ENCODE results near the gene PRDX2.
"Not testable (repeated sequence)": the region's sequence is repeated elsewhere in the genome, so short reads cannot be mapped to it uniquely, and the experiment has no call there.

Gene PRDX2

DNA sequence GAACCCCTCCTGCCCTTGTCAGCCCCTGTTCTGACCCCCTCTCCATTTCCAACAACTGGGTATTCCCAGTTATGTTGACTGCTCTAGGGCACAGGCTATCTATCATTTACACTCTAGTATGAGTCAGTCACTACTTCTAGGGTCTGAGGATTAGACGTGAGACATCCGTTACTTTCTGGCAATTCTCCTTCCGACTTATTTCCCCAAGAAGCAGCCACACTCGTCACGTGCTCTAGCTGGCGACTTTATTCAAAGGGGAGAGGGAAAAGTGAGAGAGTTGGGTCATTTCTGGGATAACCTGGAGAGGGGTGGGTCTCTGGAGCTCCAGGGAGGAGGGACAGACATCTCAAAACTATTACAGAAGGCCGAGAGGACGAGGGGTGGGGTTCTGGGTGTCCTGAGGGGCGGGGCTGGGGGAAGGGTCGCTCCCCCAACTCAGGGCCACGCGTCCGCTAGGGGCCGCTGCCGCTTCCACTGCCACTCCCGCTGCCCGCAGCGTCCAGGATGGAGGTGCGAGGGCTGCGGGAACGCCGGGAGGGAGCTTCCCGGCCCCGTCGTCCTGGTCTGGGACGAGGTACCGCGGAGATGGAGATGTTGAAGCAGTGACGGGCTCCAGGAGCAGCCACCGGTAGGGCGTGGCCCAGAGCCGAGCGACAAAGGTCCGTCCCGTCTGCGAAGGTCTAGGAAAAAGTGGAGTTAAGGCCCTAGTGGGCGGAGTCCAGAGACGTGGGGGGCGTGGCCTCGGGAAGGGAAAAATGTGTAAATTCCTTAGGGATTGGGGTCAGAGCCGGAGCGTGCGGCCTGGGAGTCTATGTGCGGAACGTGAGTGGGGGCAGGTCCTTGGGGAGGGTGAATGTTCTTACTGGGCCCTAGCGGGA, 23.9 kb upstream of the PRDX2 start:
- no peak for DNase-seq

DNA sequence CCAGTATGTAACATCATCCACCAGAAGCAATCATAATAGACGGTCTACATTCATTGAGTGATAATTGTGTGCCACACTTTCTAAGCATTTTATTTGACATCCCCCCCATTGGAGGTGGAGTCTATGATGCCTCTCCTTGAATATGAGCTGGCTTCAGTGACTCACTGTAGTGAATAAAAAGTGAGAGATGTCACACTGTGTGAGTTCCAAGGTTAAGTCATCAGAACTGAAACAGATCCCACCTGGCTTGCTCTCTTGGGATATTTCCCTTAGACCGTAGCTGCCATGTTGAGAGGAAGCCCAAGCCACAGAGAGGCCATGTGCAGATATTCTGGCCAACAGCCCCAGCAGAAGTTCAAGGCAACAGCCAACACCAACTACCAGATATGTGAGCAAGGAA, 20.2 kb upstream of the PRDX2 start:
- no peak for DNase-seq

DNA sequence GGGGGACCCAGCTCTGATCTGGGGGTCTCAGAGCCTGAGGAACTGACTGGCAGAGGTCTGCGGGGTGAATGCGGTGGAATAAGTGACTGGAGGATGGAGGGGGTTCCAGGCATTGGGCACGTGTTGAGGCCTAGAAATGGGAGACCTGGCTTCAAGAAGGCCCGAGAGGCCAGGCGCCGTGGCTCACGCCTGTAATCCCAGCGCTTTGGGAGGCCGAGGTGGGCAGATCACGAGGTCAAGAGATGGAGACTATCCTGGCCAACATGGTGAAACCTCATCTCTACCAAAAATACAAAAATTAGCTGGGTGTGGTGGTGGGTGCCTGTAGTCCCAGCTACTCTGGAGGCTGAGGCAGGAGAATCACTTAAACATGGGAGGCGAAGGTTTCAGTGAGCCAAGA, 16.2 kb upstream of the PRDX2 start:
- DNase-seq = not testable (repeated sequence)

DNA sequence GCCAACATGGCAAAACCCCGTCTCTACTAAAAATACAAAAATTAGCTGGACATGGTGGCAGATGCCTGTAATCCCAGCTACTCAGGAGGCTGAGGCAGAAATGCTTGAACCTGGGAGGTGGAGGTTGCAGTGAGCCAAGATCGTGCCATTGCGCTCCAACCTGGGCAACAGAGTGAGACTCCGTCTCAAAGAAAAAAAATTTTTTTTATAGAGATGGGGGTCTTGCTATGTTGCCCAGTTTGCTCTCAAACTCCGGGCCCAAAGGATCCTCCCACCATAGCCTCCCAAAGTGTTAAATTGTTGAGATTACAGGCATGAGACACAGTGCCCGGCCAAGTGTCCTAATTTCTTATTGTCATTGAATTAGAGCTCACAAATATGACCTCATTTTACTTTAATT, 15.6 kb upstream of the PRDX2 start:
- not testable (repeated sequence) for DNase-seq

DNA sequence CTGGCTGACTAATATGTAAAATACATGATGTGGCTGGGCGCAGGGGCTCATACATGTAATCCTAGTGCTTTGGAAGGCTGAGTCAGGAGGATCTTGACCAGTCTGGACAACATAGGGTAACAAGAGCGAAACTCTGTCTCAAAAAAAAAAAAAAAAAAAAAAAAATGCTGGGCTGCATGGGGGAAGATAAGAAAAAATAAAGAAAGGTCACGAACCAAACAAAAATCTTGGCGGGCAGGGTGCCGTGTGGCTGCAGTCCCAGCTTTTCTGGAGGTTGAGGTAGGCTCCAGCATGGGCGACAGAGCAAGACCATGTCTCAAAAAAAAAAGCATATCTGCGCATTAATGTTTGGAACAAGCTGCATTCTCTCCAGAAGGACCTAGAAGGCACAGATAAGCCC, 13.5 kb upstream of the PRDX2 start:
- DNase-seq = no peak

DNA sequence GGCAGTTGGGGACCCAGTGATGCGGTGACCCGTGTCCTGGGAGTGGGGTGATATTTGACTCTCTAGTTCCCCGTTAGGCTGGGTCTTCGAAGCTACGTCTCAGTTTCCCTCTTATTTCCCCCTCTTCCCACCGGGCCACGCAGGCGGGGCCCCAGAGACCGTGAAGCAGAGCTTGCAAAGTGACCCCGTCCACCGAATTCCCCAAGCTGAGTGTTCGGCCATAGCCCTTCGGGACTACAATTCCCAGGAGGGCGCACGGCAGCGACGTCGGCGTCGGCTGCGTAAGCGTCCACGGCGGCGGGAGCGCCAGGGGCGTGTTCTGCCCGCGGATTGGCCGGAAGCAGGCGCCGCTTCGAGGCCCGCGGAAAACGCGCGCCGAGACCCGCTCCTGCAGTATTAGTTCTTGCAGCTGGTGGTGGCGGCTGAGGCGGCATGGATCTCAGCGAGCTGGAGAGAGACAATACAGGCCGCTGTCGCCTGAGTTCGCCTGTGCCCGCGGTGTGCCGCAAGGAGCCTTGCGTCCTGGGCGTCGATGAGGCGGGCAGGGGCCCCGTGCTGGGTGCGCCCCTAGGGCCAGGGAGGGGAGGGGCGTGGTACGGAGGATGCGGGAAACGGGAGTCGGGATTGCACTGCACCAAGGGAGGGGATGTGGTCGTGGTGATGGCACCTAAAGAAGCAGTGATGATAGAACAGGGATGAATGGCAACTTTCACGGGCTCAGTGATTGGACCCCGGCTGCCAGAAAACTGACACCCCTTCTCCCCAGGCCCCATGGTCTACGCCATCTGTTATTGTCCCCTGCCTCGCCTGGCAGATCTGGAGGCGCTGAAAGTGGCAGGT, 4.9 kb upstream of the PRDX2 start, which contains the start of gene RNASEH2A:
Gene RNASEH2A, plus strand, starts transcription at position 343 of the 840 bp plus-strand sequence. Its CDS starts 90 bp downstream, at position 433.
- DNase-seq = no peak

DNA sequence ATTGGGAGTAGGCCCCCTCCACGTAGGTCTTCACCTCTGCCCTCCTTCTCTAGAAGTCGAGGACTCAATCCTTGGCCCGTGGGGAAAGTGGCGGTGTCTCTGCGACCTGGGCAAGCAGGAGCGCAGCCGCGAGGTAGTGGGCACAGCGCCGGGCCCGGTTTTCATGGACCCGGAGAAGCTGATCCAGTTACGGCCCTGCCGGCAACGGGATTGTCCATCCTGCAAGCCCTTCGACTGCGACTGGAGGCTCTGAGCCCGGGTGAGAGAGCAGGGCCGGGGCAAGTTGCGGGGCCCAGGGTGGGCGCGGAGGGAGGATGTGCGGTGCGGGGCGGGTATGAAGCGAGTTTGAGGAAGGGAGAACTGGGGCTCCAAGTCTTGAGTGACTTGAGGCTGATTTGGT, 2.5 kb upstream of the PRDX2 start:
- no peak for DNase-seq

DNA sequence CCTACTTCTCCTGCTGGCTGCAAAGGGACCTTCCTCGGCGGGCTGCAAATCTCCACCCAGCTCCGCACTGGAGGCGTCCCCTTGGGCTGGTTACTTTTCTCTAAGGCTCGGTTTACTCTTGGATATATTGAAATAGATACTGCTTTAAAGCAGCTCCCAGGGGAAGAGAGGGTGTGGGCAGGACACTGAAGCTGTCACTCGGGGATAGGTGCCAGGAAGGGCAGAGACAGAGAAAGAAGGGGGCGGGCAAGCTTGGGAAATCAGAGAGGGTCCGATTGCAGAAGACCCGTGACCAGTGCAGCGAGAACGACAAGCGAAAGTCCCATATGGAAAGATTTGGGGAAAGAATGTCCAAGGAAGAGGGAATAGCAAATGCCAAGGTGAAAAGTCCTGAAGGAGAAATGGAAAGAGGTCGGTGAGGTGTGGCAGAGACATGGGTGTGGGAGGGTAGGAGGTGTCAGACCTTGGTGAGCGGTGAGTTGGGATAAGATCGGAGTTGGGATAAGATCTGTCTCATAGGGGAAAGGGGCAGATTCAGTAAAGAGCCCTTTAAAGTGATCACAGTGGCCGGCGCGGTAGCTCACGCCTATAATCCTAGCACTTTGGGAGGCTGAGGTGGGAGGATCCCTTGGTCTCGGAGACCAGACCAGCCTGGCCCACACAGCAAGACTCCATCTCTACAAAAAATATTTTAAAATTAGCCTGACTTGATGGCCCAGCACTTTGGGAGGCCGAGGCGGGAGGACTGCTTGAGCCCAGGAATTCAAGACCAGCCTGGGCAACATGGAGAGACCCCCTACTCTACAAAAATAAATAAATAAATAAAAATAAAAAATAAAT, 887 bp upstream of the PRDX2 start:
- no peak for DNase-seq

DNA sequence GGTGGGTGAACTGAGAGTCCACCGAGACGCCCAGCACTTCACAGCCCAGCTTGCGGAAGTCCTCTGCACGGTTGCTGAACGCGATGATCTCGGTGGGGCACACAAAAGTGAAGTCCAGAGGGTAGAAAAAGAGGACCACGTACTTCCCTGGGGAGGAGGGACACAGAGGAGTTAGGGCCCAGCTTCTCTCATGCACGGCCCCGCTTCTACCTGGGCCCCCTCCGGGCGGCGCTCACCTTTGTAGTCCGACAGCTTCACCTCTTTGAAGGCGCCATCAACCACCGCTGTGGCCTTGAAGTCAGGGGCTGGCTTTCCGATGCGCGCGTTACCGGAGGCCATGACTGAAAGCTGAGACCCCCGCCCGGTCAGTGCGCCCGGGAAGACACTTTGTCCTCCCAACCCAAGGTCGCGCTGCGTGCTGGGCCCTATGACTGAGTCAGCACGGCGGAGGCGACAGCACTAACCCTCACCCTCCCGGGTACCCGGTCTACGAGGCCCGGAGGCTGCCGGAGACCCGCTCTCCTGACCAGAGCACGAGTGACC, 606 bp downstream of the PRDX2 start:
- DNase-seq = no peak

DNA sequence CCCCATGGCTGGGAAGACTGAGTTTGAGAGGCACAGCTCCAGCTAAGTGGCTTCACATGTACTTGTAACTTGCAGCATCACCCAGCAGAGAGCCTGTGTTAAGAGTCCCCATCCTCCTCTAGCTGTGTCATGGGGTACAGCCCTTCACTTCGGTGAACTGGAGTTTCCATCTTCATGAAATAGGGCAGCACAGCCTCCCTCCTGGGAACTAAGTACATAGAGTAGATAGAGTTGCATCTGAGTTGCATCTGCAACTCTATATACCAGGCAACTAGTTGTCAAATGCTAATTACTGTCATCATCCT, 1.2 kb downstream of the PRDX2 start:
- no peak for DNase-seq

DNA sequence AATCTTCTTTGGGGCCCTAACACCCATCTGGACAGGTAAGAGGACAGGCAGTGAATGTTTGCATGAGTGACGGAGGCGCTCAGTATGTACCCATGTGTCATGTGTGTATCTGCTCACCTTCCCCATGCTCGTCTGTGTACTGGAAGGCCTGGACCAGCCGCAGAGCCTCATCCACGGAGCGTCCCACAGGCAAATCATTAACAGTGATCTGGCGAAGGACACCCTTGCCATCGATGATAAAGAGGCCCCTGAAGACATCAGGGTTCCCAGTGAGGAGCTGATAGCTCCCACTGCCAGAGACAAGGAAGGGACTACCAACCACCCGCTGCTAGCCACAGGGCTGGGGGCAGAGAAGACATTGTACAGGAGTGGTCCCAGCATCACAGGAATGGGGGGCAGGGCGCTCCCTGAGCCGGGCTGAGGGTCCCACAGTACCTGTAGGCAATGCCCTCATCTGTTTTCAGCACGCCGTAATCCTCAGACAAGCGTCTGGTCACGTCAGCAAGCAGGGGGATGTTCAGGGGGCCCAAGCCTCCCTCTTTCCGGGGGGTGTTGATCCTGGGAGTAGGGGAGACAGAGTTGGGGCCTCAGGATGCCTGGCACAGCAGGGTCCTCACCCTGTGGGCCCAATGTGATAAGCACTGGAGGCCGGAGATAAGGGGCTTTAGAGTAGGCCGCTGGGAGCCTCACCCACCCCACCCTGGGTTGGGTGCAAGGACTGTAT, 1.7 kb downstream of the PRDX2 start:
- DNase-seq = no peak

DNA sequence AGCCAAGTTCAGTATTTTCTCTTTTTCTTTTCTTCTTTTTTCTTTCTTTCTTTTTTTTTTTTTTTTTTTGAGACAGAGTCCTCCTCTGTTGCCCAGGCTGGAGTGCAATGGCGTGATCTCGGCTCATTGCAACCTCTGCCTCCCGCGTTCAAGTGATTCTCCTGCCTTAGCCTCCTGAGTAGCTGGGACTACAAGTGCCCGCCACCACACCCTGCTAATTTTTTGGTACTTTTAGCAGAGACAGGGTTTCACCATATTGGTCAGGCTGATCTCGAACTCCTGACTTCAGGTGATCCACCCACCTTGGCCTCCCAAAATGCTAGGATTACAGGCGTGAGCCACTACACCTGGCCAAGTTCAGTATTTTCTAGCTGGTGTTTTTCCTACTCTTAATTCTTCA, 4.0 kb downstream of the PRDX2 start:
- not testable (repeated sequence) for DNase-seq

DNA sequence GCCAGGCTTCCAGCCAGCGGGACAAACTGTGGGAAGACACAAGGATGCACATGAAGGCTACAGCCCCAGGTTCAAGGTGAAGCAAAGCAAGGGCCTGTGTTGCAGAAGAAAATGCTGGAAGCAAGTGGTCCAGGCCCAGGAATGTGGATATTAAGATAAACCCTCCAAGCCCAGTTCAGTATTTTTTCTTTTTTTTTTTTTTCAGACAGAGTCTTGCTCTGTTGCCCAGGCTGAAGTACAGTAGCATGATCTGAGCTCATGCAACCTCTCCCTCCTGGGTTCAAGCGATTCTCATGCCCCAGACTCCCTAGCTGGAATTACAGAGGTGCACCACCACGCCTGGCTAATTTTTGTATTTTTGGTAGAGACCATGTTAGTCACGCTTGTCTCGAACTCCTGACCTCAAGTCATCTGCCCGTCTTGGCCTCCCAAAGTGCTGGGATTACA, 4.4 kb downstream of the PRDX2 start:
- no peak for DNase-seq

DNA sequence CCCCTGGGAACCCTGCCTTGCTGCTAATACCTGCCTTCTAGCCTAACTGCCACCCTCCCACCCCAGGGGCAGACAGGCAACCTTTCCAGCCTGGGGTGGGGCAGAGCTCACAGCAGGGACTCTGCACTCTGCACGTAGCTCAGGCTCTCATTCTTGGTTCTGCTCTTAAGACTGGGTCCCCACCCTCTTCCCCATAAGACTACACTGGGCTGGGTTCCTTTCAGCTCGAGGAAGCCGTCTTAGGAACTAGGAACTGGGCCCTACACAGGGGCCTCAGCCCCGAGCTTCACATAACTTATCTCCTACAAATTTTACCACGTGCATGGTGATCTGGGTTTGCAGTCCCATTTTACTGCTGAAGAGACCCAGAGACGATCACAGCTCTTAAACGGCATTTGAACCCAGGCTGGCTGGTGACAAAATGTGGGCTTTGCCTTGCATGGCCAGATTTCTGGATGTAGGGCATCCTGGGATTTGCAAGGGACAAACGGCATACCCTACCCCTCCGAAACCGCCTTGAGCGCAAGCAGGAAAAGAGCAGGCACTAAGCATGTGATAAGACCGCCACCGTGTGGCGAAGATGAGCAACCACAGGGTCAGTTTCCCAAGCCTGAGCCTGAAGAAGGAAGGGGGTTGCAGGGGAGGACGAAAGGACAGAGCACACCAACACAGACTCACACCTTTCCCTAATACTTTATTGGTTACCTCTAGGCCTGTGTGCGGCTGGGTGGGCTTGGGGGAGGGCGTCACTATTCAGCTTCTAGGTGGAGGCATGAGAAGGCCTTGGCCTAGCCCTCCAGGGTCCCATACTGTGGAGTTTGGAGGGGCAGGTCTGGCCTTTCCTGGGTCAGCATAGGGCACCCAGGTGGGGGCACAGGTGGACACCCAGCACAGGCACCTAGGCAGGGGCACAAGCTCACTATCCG, 5.2 kb downstream of the PRDX2 start:
- DNase-seq = no peak

DNA sequence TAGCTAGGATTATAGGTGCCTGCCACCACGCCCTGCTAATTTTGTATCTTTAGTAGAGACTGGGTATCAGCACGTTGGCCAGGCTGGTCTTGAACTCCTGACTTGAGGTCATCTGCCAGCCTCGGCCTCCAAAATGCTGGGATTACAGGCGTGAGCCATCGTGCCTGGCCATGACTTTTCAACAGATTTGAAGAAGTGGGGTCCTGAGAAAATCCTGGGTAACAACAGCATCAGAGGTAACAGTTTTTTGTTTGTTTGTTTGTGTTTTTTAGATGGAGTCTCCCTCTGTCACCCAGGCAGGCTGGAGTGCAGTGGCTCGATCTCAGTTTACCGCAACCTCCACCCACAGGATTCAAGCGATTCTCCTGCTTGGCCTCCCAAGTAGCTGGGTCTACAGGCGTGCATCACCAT, 6.6 kb downstream of the PRDX2 start:
- no peak for DNase-seq

DNA sequence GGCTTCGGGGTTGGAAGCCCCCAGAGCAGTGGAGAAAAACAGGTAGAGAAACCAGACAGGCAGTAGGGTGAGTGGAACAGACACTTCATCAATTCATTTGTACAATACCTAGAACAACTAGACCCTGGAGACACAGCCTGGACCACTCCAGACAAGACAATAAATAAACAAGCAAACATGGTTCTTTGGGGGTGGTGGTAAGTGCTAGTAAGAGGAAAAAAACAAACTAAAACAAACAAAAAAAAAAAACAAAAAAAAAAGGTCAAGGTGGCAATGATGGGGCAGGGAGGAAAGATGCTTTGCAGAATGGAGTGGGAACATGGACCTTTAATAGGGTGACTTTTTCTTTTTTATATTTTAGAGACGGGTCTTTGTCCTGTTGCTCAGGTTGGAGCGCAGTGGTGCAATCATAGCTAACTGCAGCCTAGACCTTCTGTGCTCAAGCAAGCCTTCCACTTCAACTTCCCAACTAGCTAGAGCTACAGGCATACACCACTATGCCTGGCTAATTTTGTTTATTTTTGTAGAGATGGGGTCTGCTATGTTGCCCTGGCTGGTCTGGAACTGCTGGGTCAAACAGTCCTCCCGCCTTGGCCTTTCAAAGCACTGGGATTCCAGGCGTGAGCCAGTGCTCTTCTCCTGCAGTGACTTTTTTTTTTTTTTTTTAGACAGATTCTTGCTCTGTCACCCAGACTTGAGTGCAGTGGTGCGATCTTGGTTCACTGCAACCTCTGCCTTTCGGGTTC, 7.2 kb downstream of the PRDX2 start:
- DNase-seq = no peak

DNA sequence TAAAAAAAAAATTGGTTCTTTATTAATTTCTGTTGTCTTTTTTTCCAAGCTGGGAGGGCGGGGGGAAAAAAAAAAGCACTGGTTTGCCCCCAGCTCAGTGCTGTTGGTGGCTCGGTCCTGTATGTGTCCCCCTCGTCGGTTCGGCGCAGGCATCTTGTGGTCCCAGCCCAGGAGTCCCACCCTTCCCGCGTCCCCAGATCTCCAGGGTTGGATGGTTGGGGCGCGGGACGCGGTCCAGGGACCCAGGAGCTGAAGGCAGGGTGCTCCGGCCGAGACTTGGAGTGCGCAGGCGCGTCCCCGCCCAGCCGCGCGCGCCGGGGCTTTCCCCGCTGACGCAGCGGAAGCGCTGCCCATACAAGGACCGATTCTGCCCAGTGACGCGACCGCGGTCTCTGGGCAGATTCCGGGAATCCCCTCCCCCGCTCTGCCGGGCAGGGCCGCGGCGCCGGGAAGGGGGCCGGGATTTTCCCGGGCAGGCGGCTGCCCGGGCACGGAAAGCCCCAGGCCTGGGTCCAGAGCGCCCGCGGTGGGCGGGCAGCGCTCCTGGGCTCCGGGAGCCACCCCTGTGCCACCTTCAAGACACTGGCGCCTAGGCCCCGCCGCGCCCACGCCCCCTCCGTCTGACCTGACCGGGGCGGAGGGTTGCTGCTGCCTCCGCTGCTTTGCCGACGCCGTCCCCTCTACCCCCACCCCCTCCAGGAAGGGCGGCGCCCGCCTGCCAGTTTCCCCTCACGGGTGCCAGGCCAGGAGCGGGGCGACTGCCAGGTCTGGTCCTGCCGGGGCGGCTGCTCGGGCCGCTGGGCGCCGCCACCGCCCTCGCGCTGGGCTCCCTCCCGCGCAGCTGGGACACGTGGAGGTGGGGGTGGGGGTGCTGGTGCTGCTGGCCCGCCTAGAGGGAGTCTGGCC, 8.1 kb downstream of the PRDX2 start:
- no peak for DNase-seq

DNA sequence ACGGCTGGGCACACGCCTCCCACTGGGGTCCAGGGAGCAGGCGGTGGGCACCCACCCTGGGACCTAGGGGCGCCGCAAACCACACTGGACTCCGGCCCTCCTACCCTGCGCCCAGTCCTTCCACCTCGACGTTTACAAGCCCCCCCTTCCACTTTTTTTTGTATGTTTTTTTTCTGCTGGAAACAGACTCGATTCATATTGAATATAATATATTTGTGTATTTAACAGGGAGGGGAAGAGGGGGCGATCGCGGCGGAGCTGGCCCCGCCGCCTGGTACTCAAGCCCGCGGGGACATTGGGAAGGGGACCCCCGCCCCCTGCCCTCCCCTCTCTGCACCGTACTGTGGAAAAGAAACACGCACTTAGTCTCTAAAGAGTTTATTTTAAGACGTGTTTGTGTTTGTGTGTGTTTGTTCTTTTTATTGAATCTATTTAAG, 8.7 kb downstream of the PRDX2 start:
- DNase-seq = no peak
